ENCODE measurements around the gene TADA3. TPM values are rescaled to one million over a fixed set of nuclear protein-coding genes. Genes with fewer than 3 reads are reported as not detected.

Gene TADA3
- total RNA-seq, 4 donors from 2014 or later, result 38.0 to 63.6 (median 55.7) TPM

- H3K4me3 ChIP-seq, result no peak overlapping the region
- peaks cover 0 to 19% (median 11%) of the 10 kb centered on the region in 4 donors for H3K4me1 ChIP-seq
- no peaks in the 10 kb centered on the region for H3K9me3 ChIP-seq
- no peak overlapping the region for H3K27ac ChIP-seq
- no peak for TF ChIP-seq CTCF (IDR thresholded peaks at IDR 0.05)
- no peak for TF ChIP-seq POLR2A (IDR thresholded peaks at IDR 0.05)
- DNase-seq, result no peak
- no peaks in the 10 kb centered on the region for H3K27me3 ChIP-seq
- H3K36me3 ChIP-seq, result peaks cover 0 to 63% (median 0%) of the 10 kb centered on the region in 3 donors
These were observed 37.6 kb downstream of the TADA3 start for GRCh38 chr3:9754678-9755077.

- TF ChIP-seq POLR2A (IDR thresholded peaks at IDR 0.05) (peak; percentile 24 to 66), CTCF (IDR thresholded peaks at IDR 0.05) (no peak)
- Histone ChIP-seq H3K27ac (peak overlapping the region; percentile 82 to 92 (median 86)), H3K27me3 (no peaks in the 10 kb centered on the region), H3K36me3 (peaks cover 0 to 52% (median 0%) of the 10 kb centered on the region in 3 donors), H3K4me1 (peaks cover 3 to 25% (median 13%) of the 10 kb centered on the region in 4 donors), H3K9me3 (no peaks in the 10 kb centered on the region), H3K4me3 (peak overlapping the region; percentile 48 to 63 (median 56))
- peak in 2 of 3 donors; percentile 78 to 83 for DNase-seq
These were observed 41.5 kb downstream of the TADA3 start for GRCh38 chr3:9750556-9751411.

GRCh38 chr3:9749645-9750555 is 42.4 kb downstream of the TADA3 start, which contains the start of gene OGG1:
TSS of gene OGG1 (plus strand) at chr3:9749952. CDS start at chr3:9750287, 335 bp downstream.
- DNase-seq, result peak; percentile 98 to 99 (median 98)
- no peaks in the 10 kb centered on the region for H3K27me3 ChIP-seq
- no peaks in the 10 kb centered on the region for H3K9me3 ChIP-seq
- peaks cover 0 to 56% (median 0%) of the 10 kb centered on the region in 3 donors for H3K36me3 ChIP-seq
- H3K4me1 ChIP-seq, result peaks cover 3 to 25% (median 13%) of the 10 kb centered on the region in 4 donors
- peak within 1 kb of the TSS; percentile 82 to 92 (median 86) for H3K27ac ChIP-seq
- TF ChIP-seq POLR2A (IDR thresholded peaks at IDR 0.05) (peak in 1 of 2 donors; percentile 48), CTCF (IDR thresholded peaks at IDR 0.05) (peak in 1 of 6 experiments; percentile 8)
- peak within 1 kb of the TSS; percentile 48 to 63 (median 56) for H3K4me3 ChIP-seq

GRCh38 chr3:9749296-9749644 is 43.0 kb downstream of the TADA3 start:
- Histone ChIP-seq H3K27ac (peak overlapping the region; percentile 82 to 92 (median 86)), H3K36me3 (peaks cover 0 to 56% (median under 1%) of the 10 kb centered on the region in 3 donors), H3K4me3 (peak overlapping the region; percentile 48 to 63 (median 56)), H3K4me1 (peaks cover 3 to 19% (median 13%) of the 10 kb centered on the region in 4 donors), H3K9me3 (no peaks in the 10 kb centered on the region), H3K27me3 (no peaks in the 10 kb centered on the region)
- TF ChIP-seq POLR2A (IDR thresholded peaks at IDR 0.05) (no peak), CTCF (IDR thresholded peaks at IDR 0.05) (no peak)
- DNase-seq, result no peak

- DNase-seq, result no peak
- H3K36me3 ChIP-seq, result peaks cover 0 to 66% (median 3%) of the 10 kb centered on the region in 3 donors
These were observed 44.2 kb downstream of the TADA3 start for GRCh38 chr3:9748031-9748430.

More at GRCh38 chr3:9748031-9748430, 44.2 kb downstream of the TADA3 start:
- Histone ChIP-seq H3K4me1 (peaks cover 3 to 19% (median 13%) of the 10 kb centered on the region in 4 donors), H3K4me3 (no peak overlapping the region), H3K27me3 (no peaks in the 10 kb centered on the region), H3K9me3 (no peaks in the 10 kb centered on the region), H3K27ac (no peak overlapping the region)
- TF ChIP-seq CTCF (IDR thresholded peaks at IDR 0.05) (no peak), POLR2A (IDR thresholded peaks at IDR 0.05) (no peak)

All from Peyer's patch (tissue), 4 donors.